Epithelial cell of esophagus (primary cell): ENCODE measurements around the gene TRPM8.
A peak's percentile ranks its signal among the peaks of the same experiment; 100 is the strongest.

Experiments
- DNase-seq: peaks from one replicate; pipeline ENCODE4 v3.0.0; 2010; ENCODE audit warnings: low read depth
- H3K4me3 ChIP-seq: 2 replicates; pipeline ENCODE4 v1.5.1; 2011; ENCODE audit warnings: mild to moderate bottlenecking, low read length, control low read depth
- CTCF ChIP-seq: IDR thresholded peaks from 2 replicates; pipeline ENCODE4 v1.5.1; 2011; ENCODE audit warnings: low read depth, mild to moderate bottlenecking, low read length, control low read depth, inconsistent platforms; ENCODE audit not compliant: insufficient read depth; ENCODE audit errors: missing control alignments

TRPM8 gene

GRCh38 chr2:233901884-233902283 lies 15.3 kb upstream of the TRPM8 start:
- no peak for DNase-seq
- TF ChIP-seq CTCF = no peak

GRCh38 chr2:233905945-233906344 lies 11.2 kb upstream of the TRPM8 start:
- DNase-seq = no peak
- no peak for TF ChIP-seq CTCF
- H3K4me3 ChIP-seq = no peak overlapping the region

More at GRCh38 chr2:233901884-233902283, 15.3 kb upstream of the TRPM8 start:
- no peak overlapping the region for H3K4me3 ChIP-seq

- H3K4me3 ChIP-seq = no peak overlapping the region
- no peak for TF ChIP-seq CTCF
- no peak for DNase-seq
Measured at GRCh38 chr2:233907627-233908026, 9.5 kb upstream of the TRPM8 start.

- DNase-seq = peak; percentile 60
Measured at GRCh38 chr2:233912691-233913423, 4.3 kb upstream of the TRPM8 start.

GRCh38 chr2:233915128-233915527 lies 2.0 kb upstream of the TRPM8 start:
- no peak overlapping the region for H3K4me3 ChIP-seq
- peak; percentile 16 for DNase-seq
- peak; percentile 46 for TF ChIP-seq CTCF

More at GRCh38 chr2:233912691-233913423, 4.3 kb upstream of the TRPM8 start:
- no peak overlapping the region for H3K4me3 ChIP-seq
- TF ChIP-seq CTCF = peak; percentile 17

GRCh38 chr2:233919319-233919718 lies 2.1 kb downstream of the TRPM8 start:
- no peak for TF ChIP-seq CTCF
- DNase-seq = no peak
- H3K4me3 ChIP-seq = no peak overlapping the region

GRCh38 chr2:233919938-233920337 lies 2.8 kb downstream of the TRPM8 start:
- H3K4me3 ChIP-seq = no peak overlapping the region
- TF ChIP-seq CTCF = no peak
- DNase-seq = peak; percentile 74
